Lower leg skin (tissue), 4 donors: ENCODE results near the gene CMTM8. TPM values are rescaled to one million over a fixed set of nuclear protein-coding genes. Genes with fewer than 3 reads are reported as not detected.

ENCODE experiments used
- DNase-seq, 2 donors: peaks; one replicate each; pipeline ENCODE4 v3.0.0-alpha.2; 2019; ENCODE audit warnings: low spot score in 2 of 2
- H3K4me3 ChIP-seq: fragments of 200-600 bp; sonication (generic); 2 replicates; pipeline ENCODE4 v1.5.1; 2017; ENCODE audit warnings: mild to moderate bottlenecking, low read depth; ENCODE audit not compliant: poor library complexity, severe bottlenecking
- CTCF ChIP-seq, 3 donors: fragments of 450-650 bp; IDR thresholded peaks; one replicate each; pipeline ENCODE4 v1.5.1; 2016; ENCODE audit warnings: antibody characterized with exemption in 3 of 3, mild to moderate bottlenecking in 3 of 3, moderate library complexity in 2 of 3
- POLR2A ChIP-seq, 2 donors: fragments of 450-650 bp; IDR thresholded peaks; one replicate each; pipeline ENCODE4 v1.6.1; 2016 to 2017; ENCODE audit warnings: antibody characterized with exemption in 2 of 2, mild to moderate bottlenecking in 1 of 2, moderate library complexity in 1 of 2
- WGBS, 2 donors: methylation state at CpG; one replicate each; pipeline ENCODE4 v1.1.5; 2018; 5-methylcytosine and 5-hydroxymethylcytosine counted together
- intact Hi-C: fragments of 100-400 bp; cut with DNase I; formaldehyde crosslinking; loops from one replicate; pipeline ENCODE4 v1.15.0; 2023; ENCODE audit warnings: low total_unique reads
- total RNA-seq, 4 donors: library from RNA; depleted of rRNA; stranded (reverse); fragments of >200 nt; gene quantifications; one replicate each; pipeline ENCODE4 v1.1.0, GENCODE V29; 2016

Gene CMTM8
- total RNA-seq, 4 donors from 2014 or later = 11.0 to 24.7 (median 15.5) TPM

- no peak for TF ChIP-seq POLR2A (IDR thresholded peaks at IDR 0.05)
- TF ChIP-seq CTCF (IDR thresholded peaks at IDR 0.05) = no peak
- no peak overlapping the region for H3K4me3 ChIP-seq
- 85 to 89% methylated on average over 2 of the region's 2 CpGs for WGBS, 2 donors
- DNase-seq = no peak
- intact Hi-C loops = no loop called here
These were observed 62.9 kb downstream of the CMTM8 start for GRCh38 chr3:32301426-32301825.

- no peak for DNase-seq
- WGBS, 2 donors = 85 to 89% methylated on average over 7 of the region's 7 CpGs
- H3K4me3 ChIP-seq = no peak overlapping the region
- TF ChIP-seq POLR2A (IDR thresholded peaks at IDR 0.05) (no peak), CTCF (IDR thresholded peaks at IDR 0.05) (no peak)
- intact Hi-C loops = no loop called here
These were observed 64.3 kb downstream of the CMTM8 start for GRCh38 chr3:32302601-32303398.

GRCh38 chr3:32303399-32303747 is 64.9 kb downstream of the CMTM8 start:
- WGBS, 2 donors = 73 to 89% methylated on average over 6 of the region's 6 CpGs
- no peak for DNase-seq
- TF ChIP-seq CTCF (IDR thresholded peaks at IDR 0.05) (no peak), POLR2A (IDR thresholded peaks at IDR 0.05) (no peak)
- H3K4me3 ChIP-seq = no peak overlapping the region
- intact Hi-C loops = no loop called here

- 82 to 90% methylated on average over 3 of the region's 3 CpGs for WGBS, 2 donors
- DNase-seq = no peak
- no peak for TF ChIP-seq POLR2A (IDR thresholded peaks at IDR 0.05)
- TF ChIP-seq CTCF (IDR thresholded peaks at IDR 0.05) = no peak
- H3K4me3 ChIP-seq = no peak overlapping the region
- intact Hi-C loops = no loop called here
These were observed 65.7 kb downstream of the CMTM8 start for GRCh38 chr3:32303977-32304881.

GRCh38 chr3:32305361-32305876 is 66.9 kb downstream of the CMTM8 start:
- no peak for DNase-seq
- 89 to 91% methylated on average over 2 of the region's 2 CpGs for WGBS, 2 donors
- TF ChIP-seq POLR2A (IDR thresholded peaks at IDR 0.05) (no peak), CTCF (IDR thresholded peaks at IDR 0.05) (no peak)
- intact Hi-C loops = loop anchor here (5.0 kb wide), 1 partner anchor 1687 kb away; no protein-coding TSS in a partner anchor
- H3K4me3 ChIP-seq = no peak overlapping the region
